Measurements from ENCODE around the gene DDX20. TPM values are rescaled to one million over a fixed set of nuclear protein-coding genes. Genes with fewer than 3 reads are reported as not detected.

DDX20 gene
- total and polyA plus RNA-seq, 2 donors (not counting 3 experiments of a cell fraction or from before 2014, with no cell fraction given), result 4.1 to 15.9 TPM

- Histone ChIP-seq H3K36me3 (ENCODE audit: control insufficient read depth in 2 of 2, extremely low read depth in 1 of 2, insufficient read depth in 2 of 2, low read length in 2 of 2) (no peaks in the 10 kb centered on the region), H3K9ac (replicated peaks; ENCODE audit: extremely low read depth, insufficient read depth, low read length) (no peak overlapping the region), H3K27me3 (ENCODE audit: control insufficient read depth in 2 of 2, insufficient read depth in 2 of 2, low read length in 2 of 2) (no peaks in the 10 kb centered on the region), H3K4me1 (ENCODE audit: control insufficient read depth, extremely low read depth, insufficient read depth, low read length) (no peaks in the 10 kb centered on the region), H3K9me3 (replicated peaks; ENCODE audit: control insufficient read depth, insufficient read depth, low read length) (no peaks in the 10 kb centered on the region), H2AFZ (ENCODE audit: low read depth, low read length) (no peak overlapping the region), H3K4me3 (replicated peaks in 1 of 3; ENCODE audit: insufficient read depth in 1 of 3, low read depth in 1 of 3, low read length in 3 of 3) (no peak overlapping the region), H3K27ac (ENCODE audit: insufficient read depth, low read depth, low read length) (no peak overlapping the region), H3K79me2 (ENCODE audit: control insufficient read depth, insufficient read depth, low read length) (no peaks in the 10 kb centered on the region), H3K4me2 (ENCODE audit: insufficient read depth, low read length) (no peak overlapping the region), H3K9me1 (replicated peaks; ENCODE audit: control insufficient read depth, extremely low read depth, insufficient read depth, low read length) (peaks cover 2% of the 10 kb centered on the region), H4K20me1 (replicated peaks; ENCODE audit: control insufficient read depth, extremely low read depth, insufficient read depth, low read length) (no peaks in the 10 kb centered on the region)
- ChIA-PET POLR2A (no interaction called here), CTCF (no interaction called here)
- dilution Hi-C loops (cut with MboI; ENCODE audit: extremely low pct_ligation_motif_present, low sequenced_read_pairs), result no loop called here
- TF ChIP-seq GATA2 (IDR thresholded peaks at IDR 0.05; ENCODE audit: insufficient read depth, insufficient read length, low read depth, low read length), result no peak
- no peak for TF ChIP-seq MAX (IDR thresholded peaks at IDR 0.05; ENCODE audit: insufficient read depth, insufficient read length)
- TF ChIP-seq CTCF (IDR thresholded peaks at IDR 0.05; ENCODE audit: extremely low read depth in 1 of 2, insufficient read depth in 1 of 2, low read depth in 1 of 2, low read length in 2 of 2), result no peak
- TF ChIP-seq EZH2 (IDR thresholded peaks at IDR 0.05; ENCODE audit: borderline replicate concordance, low read depth, low read length, severe bottlenecking), result no peak
- intact Hi-C loops (cut with micrococcal nuclease), result no loop called here
- no TSS peak for BruUV-seq (replicated peaks)
- FAIRE-seq (no peak), DNase-seq (ENCODE audit: low read depth, low spot score) (no peak)
Measured at GRCh38 chr1:111775966-111776365, 20.3 kb downstream of the DDX20 start.

- Histone ChIP-seq H3K9me3 (replicated peaks; ENCODE audit: control insufficient read depth, insufficient read depth, low read length) (no peaks in the 10 kb centered on the region), H3K27me3 (ENCODE audit: control insufficient read depth in 2 of 2, insufficient read depth in 2 of 2, low read length in 2 of 2) (no peaks in the 10 kb centered on the region), H3K4me1 (ENCODE audit: control insufficient read depth, extremely low read depth, insufficient read depth, low read length) (no peaks in the 10 kb centered on the region), H3K79me2 (ENCODE audit: control insufficient read depth, insufficient read depth, low read length) (no peaks in the 10 kb centered on the region), H3K4me2 (ENCODE audit: insufficient read depth, low read length) (no peak overlapping the region), H3K36me3 (ENCODE audit: control insufficient read depth in 2 of 2, extremely low read depth in 1 of 2, insufficient read depth in 2 of 2, low read length in 2 of 2) (no peaks in the 10 kb centered on the region), H3K4me3 (replicated peaks in 1 of 3; ENCODE audit: insufficient read depth in 1 of 3, low read depth in 1 of 3, low read length in 3 of 3) (no peak overlapping the region), H3K9me1 (replicated peaks; ENCODE audit: control insufficient read depth, extremely low read depth, insufficient read depth, low read length) (peaks cover 2% of the 10 kb centered on the region), H4K20me1 (replicated peaks; ENCODE audit: control insufficient read depth, extremely low read depth, insufficient read depth, low read length) (no peaks in the 10 kb centered on the region), H3K27ac (ENCODE audit: insufficient read depth, low read depth, low read length) (no peak overlapping the region), H3K9ac (replicated peaks; ENCODE audit: extremely low read depth, insufficient read depth, low read length) (no peak overlapping the region), H2AFZ (ENCODE audit: low read depth, low read length) (no peak overlapping the region)
- dilution Hi-C loops (cut with MboI; ENCODE audit: extremely low pct_ligation_motif_present, low sequenced_read_pairs) (no loop called here), intact Hi-C loops (cut with micrococcal nuclease) (no loop called here)
- BruUV-seq (replicated peaks), result no TSS peak
- DNase-seq (ENCODE audit: low read depth, low spot score), result no peak
- ChIA-PET POLR2A (no interaction called here), CTCF (no interaction called here)
- FAIRE-seq, result no peak
- TF ChIP-seq JUN (IDR thresholded peaks at IDR 0.05; ENCODE audit: borderline replicate concordance, insufficient read depth, insufficient read length, low read depth) (no peak), POLR2A (IDR thresholded peaks at IDR 0.05; ENCODE audit: low read depth, low read length) (no peak), GATA2 (IDR thresholded peaks at IDR 0.05; ENCODE audit: insufficient read depth, insufficient read length, low read depth, low read length) (no peak), MYC (IDR thresholded peaks at IDR 0.05; ENCODE audit: low read depth, low read length) (no peak), EZH2 (IDR thresholded peaks at IDR 0.05; ENCODE audit: borderline replicate concordance, low read depth, low read length, severe bottlenecking) (no peak), CTCF (IDR thresholded peaks at IDR 0.05; ENCODE audit: extremely low read depth in 1 of 2, insufficient read depth in 1 of 2, low read depth in 1 of 2, low read length in 2 of 2) (no peak)
Measured at GRCh38 chr1:111776391-111776790, 20.7 kb downstream of the DDX20 start.

Measured in endothelial cell of umbilical vein (primary cell).